ENCODE data around the gene PPP1R17. TPM values are rescaled to one million over a fixed set of nuclear protein-coding genes. Genes with fewer than 3 reads are reported as not detected.

PPP1R17 gene
- total and polyA plus RNA-seq, 3 experiments from 2014 or later: not detected

- no peak overlapping the region for H3K4me3 ChIP-seq (ENCODE audit: low read length)
- CTCF ChIA-PET: no interaction called here
These were observed 57.4 kb downstream of the PPP1R17 start for GRCh38 chr7:31744294-31744874.

GRCh38 chr7:31747553-31747952, 60.5 kb downstream of the PPP1R17 start:
- no peak overlapping the region for H3K4me3 Mint-ChIP-seq
- H3K4me1 Mint-ChIP-seq: no peaks in the 10 kb centered on the region

More at GRCh38 chr7:31744294-31744874, 57.4 kb downstream of the PPP1R17 start:
- Mint-ChIP-seq H3K27ac (no peak overlapping the region), H3K27me3 (peaks cover 0 to 1% of the 10 kb centered on the region in 2 donors), H3K4me3 (no peak overlapping the region), H3K9me3 (peaks cover 0 to 2% (median 0%) of the 10 kb centered on the region in 5 donors), H3K4me1 (no peaks in the 10 kb centered on the region), H3K36me3 (no peaks in the 10 kb centered on the region)
- Histone ChIP-seq H3K27ac (ENCODE audit: low read depth, low read length) (no peak overlapping the region), H3K4me1 (ENCODE audit: insufficient read depth, low read length) (no peaks in the 10 kb centered on the region), H3K9me3 (ENCODE audit: low read length) (no peaks in the 10 kb centered on the region), H3K27me3 (ENCODE audit: insufficient read depth, low read length, poor library complexity, severe bottlenecking) (no peaks in the 10 kb centered on the region), H3K36me3 (ENCODE audit: insufficient read depth, low read length) (no peaks in the 10 kb centered on the region)
- DNase-seq: no peak
- POLR2A ChIA-PET: no interaction called here

GRCh38 chr7:31748084-31748483, 61.1 kb downstream of the PPP1R17 start:
- Mint-ChIP-seq H3K27me3 (no peaks in the 10 kb centered on the region), H3K4me1 (no peaks in the 10 kb centered on the region), H3K36me3 (no peaks in the 10 kb centered on the region), H3K27ac (no peak overlapping the region), H3K4me3 (no peak overlapping the region), H3K9me3 (peaks cover 0 to 3% (median 0%) of the 10 kb centered on the region in 5 donors)
- Histone ChIP-seq H3K4me1 (ENCODE audit: insufficient read depth, low read length) (no peaks in the 10 kb centered on the region), H3K27ac (ENCODE audit: low read depth, low read length) (no peak overlapping the region), H3K36me3 (ENCODE audit: insufficient read depth, low read length) (no peaks in the 10 kb centered on the region), H3K9me3 (ENCODE audit: low read length) (no peaks in the 10 kb centered on the region), H3K4me3 (ENCODE audit: low read length) (no peak overlapping the region), H3K27me3 (ENCODE audit: insufficient read depth, low read length, poor library complexity, severe bottlenecking) (no peaks in the 10 kb centered on the region)
- no peak for DNase-seq
- ChIA-PET POLR2A (no interaction called here), CTCF (no interaction called here)

More at GRCh38 chr7:31747553-31747952, 60.5 kb downstream of the PPP1R17 start:
- no peaks in the 10 kb centered on the region for H3K9me3 ChIP-seq (ENCODE audit: low read length)
- ChIA-PET POLR2A (no interaction called here), CTCF (no interaction called here)
- Mint-ChIP-seq H3K27me3 (no peaks in the 10 kb centered on the region), H3K27ac (no peak overlapping the region), H3K36me3 (no peaks in the 10 kb centered on the region), H3K9me3 (peaks cover 0 to 3% (median 0%) of the 10 kb centered on the region in 5 donors)
- no peak for DNase-seq
- H3K4me1 ChIP-seq (ENCODE audit: insufficient read depth, low read length): no peaks in the 10 kb centered on the region
- H3K36me3 ChIP-seq (ENCODE audit: insufficient read depth, low read length): no peaks in the 10 kb centered on the region
- no peaks in the 10 kb centered on the region for H3K27me3 ChIP-seq (ENCODE audit: insufficient read depth, low read length, poor library complexity, severe bottlenecking)
- H3K27ac ChIP-seq (ENCODE audit: low read depth, low read length): no peak overlapping the region
- H3K4me3 ChIP-seq (ENCODE audit: low read length): no peak overlapping the region

- peaks cover 0 to 6% (median 5%) of the 10 kb centered on the region in 5 donors for H3K9me3 Mint-ChIP-seq
- no peaks in the 10 kb centered on the region for H3K9me3 ChIP-seq (ENCODE audit: low read length)
- no peaks in the 10 kb centered on the region for H3K4me1 Mint-ChIP-seq
- no peaks in the 10 kb centered on the region for H3K36me3 Mint-ChIP-seq
- H3K4me3 ChIP-seq (ENCODE audit: low read length): no peak overlapping the region
- H3K27me3 Mint-ChIP-seq: no peaks in the 10 kb centered on the region
- CTCF ChIA-PET: no interaction called here
- H3K27ac Mint-ChIP-seq: no peak overlapping the region
- no peak overlapping the region for H3K27ac ChIP-seq (ENCODE audit: low read depth, low read length)
- H3K4me1 ChIP-seq (ENCODE audit: insufficient read depth, low read length): no peaks in the 10 kb centered on the region
- no peak overlapping the region for H3K4me3 Mint-ChIP-seq
- no peak for DNase-seq
- POLR2A ChIA-PET: no interaction called here
- no peaks in the 10 kb centered on the region for H3K27me3 ChIP-seq (ENCODE audit: insufficient read depth, low read length, poor library complexity, severe bottlenecking)
- H3K36me3 ChIP-seq (ENCODE audit: insufficient read depth, low read length): no peaks in the 10 kb centered on the region
These were observed 64.7 kb downstream of the PPP1R17 start for GRCh38 chr7:31751726-31752125.

Other genes starting within 250 kb of the PPP1R17 start
- gene ITPRID1, start 173.1 kb upstream of the PPP1R17 start, total RNA-seq: not detected
- not detected for gene ITPRID1, start 173.1 kb upstream of the PPP1R17 start, polyA plus RNA-seq